GM12878 (cell line): Measurements from ENCODE around the gene FOXL3. TPM values are rescaled to one million over a fixed set of nuclear protein-coding genes. Genes with fewer than 3 reads are reported as not detected.

Experiments used
- ATAC-seq: fragments of 200-7000 bp; cut with Tn5 transposase; 3 replicates; pipeline ENCODE4 v1.9.1; 2020; ENCODE audit warnings: mild to moderate bottlenecking, moderate library complexity
- BruUV-seq: library from RNA; stranded (reverse); fragments of 400-500 nt; replicated peaks from 2 replicates; lab custom pipeline; 2021; lab: Mats Ljungman, UMichigan
- CTCF ChIA-PET: fragments of 300-600 bp; sonication (Branson Sonifier 250); formaldehyde crosslinking; extraction: SDS; loops from one replicate; lab custom pipeline; 2021; ENCODE audit warnings: inconsistent platforms; lab: Yijun Ruan, JAX
- POLR2A ChIA-PET: fragments of 350-600 bp; formaldehyde crosslinking; extraction: SDS; loops from one replicate; lab custom pipeline; 2021; ENCODE audit warnings: inconsistent platforms; lab: Charles Lee
- RAD21 ChIA-PET: fragments of 300-600 bp; sonication (Branson Sonifier 250); formaldehyde crosslinking; loops from one replicate; lab custom pipeline; 2023; ENCODE audit warnings: antibody characterized with exemption; ENCODE audit not compliant: unreplicated experiment; lab: Charles Lee
- SMC1A ChIA-PET: fragments of 300-600 bp; sonication (Branson Sonifier 250); formaldehyde crosslinking; loops from one replicate; lab custom pipeline; 2023; ENCODE audit not compliant: unreplicated experiment, uncharacterized antibody; lab: Charles Lee
- DNase-seq: peaks from one replicate; pipeline ENCODE4 v3.0.0-alpha.2; 2011; ENCODE audit warnings: low read depth, low spot score
- FAIRE-seq: peaks from 3 replicates; lab custom pipeline; 2011; peaks lifted over from hg19 to GRCh38; lab: Jason Lieb, UNC
- H2AFZ ChIP-seq: 2 replicates; pipeline ENCODE4 v1.6.0; 2011; ENCODE audit warnings: low read depth, low read length, control low read depth; ENCODE audit not compliant: control insufficient read depth
- H3K27ac ChIP-seq: 2 replicates; pipeline ENCODE4 v1.5.1; 2011; ENCODE audit warnings: control low read depth; ENCODE audit not compliant: control insufficient read depth, insufficient read depth
- H3K27me3 ChIP-seq, 2 experiments: replicated peaks in 1 of 2; 2 replicates each; pipeline versions ENCODE4 v1.6.0 to v1.6.1; 2011; ENCODE audit warnings: low read length in 1 of 2; ENCODE audit not compliant: control insufficient read depth in 2 of 2, insufficient read depth in 2 of 2
- H3K36me3 ChIP-seq, 2 experiments: 2 replicates each; pipeline ENCODE4 v1.5.1; 2011; ENCODE audit warnings: low read length in 1 of 2; ENCODE audit not compliant: control insufficient read depth in 2 of 2, insufficient read depth in 2 of 2
- H3K4me1 ChIP-seq: 2 replicates; pipeline ENCODE4 v1.6.1; 2011; ENCODE audit warnings: mild to moderate bottlenecking, low read length, moderate library complexity, mixed read lengths; ENCODE audit not compliant: control insufficient read depth, insufficient read depth
- H3K4me2 ChIP-seq: 2 replicates; pipeline ENCODE4 v1.6.0; 2011; ENCODE audit warnings: control low read depth; ENCODE audit not compliant: control insufficient read depth, insufficient read depth
- H3K4me3 ChIP-seq: fragments of 200-600 bp; sonication (generic); 2 replicates; pipeline ENCODE4 v1.5.1; 2016
- H3K79me2 ChIP-seq: 2 replicates; pipeline ENCODE4 v1.6.0; 2011; ENCODE audit warnings: low read length; ENCODE audit not compliant: control insufficient read depth, insufficient read depth
- H3K9ac ChIP-seq: 2 replicates; pipeline ENCODE4 v1.8.0; 2011; ENCODE audit warnings: low read length, control low read depth, mixed read lengths; ENCODE audit not compliant: control insufficient read depth, insufficient read depth
- H3K9me3 ChIP-seq: replicated peaks from 3 replicates; pipeline ENCODE4 v1.5.1; 2011; ENCODE audit warnings: mild to moderate bottlenecking, low read length; ENCODE audit not compliant: control insufficient read depth, insufficient read depth
- H4K20me1 ChIP-seq: 2 replicates; pipeline ENCODE4 v1.6.0; 2011; ENCODE audit not compliant: control insufficient read depth, insufficient read depth
- ATF7 ChIP-seq: fragments of 450-650 bp; IDR thresholded peaks from 2 replicates; pipeline ENCODE4 v1.6.1; 2016; ENCODE audit warnings: low read depth, mild to moderate bottlenecking
- CHD4 ChIP-seq: fragments of 200-600 bp; sonication (generic); IDR thresholded peaks from 2 replicates; pipeline ENCODE4 v1.6.1; 2016; ENCODE audit warnings: mild to moderate bottlenecking
- DPF2 ChIP-seq: fragments of 450-650 bp; IDR thresholded peaks from 2 replicates; pipeline ENCODE4 v1.6.1; 2017; ENCODE audit warnings: mild to moderate bottlenecking
- E2F4 ChIP-seq: IDR thresholded peaks from 2 replicates; pipeline ENCODE4 v1.6.1; 2012; ENCODE audit warnings: low read depth, low read length, improper control_type of control experiment
- E2F8 ChIP-seq: fragments of 450-650 bp; IDR thresholded peaks from 2 replicates; pipeline ENCODE4 v1.6.1; 2018; ENCODE audit warnings: mild to moderate bottlenecking, low read depth, moderate library complexity; ENCODE audit not compliant: partially characterized antibody
- EGR1 ChIP-seq, 2 experiments: IDR thresholded peaks; 1 replicate in 1 of 2; 2 replicates in 1 of 2; pipeline ENCODE4 v1.6.1; 2011 to 2012; ENCODE audit warnings: low read depth in 2 of 2, low read length in 2 of 2, borderline replicate concordance in 1 of 2, mild to moderate bottlenecking in 1 of 2, moderate library complexity in 1 of 2
- ETV6 ChIP-seq, 2 experiments: fragments of 450-650 bp in 1 of 2; IDR thresholded peaks in 1 of 2; conservative IDR thresholded peaks in 1 of 2; 2 replicates each; pipeline ENCODE4 v1.6.1; 2014; ENCODE audit warnings: antibody characterized with exemption in 1 of 2, borderline replicate concordance in 1 of 2, low read depth in 1 of 2, mild to moderate bottlenecking in 1 of 2, moderate library complexity in 1 of 2
- IRF3 ChIP-seq: fragments of 450-650 bp; IDR thresholded peaks from 2 replicates; pipeline ENCODE4 v1.6.1; 2014; ENCODE audit warnings: mild to moderate bottlenecking
- KDM1A ChIP-seq: fragments of 200-600 bp; sonication (generic); IDR thresholded peaks from 2 replicates; pipeline ENCODE4 v1.6.1; 2016; ENCODE audit warnings: borderline replicate concordance
- KLF5 ChIP-seq: fragments of 450-650 bp; IDR thresholded peaks from 2 replicates; pipeline ENCODE4 v1.6.1; 2014; ENCODE audit warnings: mild to moderate bottlenecking; ENCODE audit not compliant: partially characterized antibody
- MTA2 ChIP-seq: fragments of 450-650 bp; IDR thresholded peaks from 2 replicates; pipeline ENCODE4 v1.6.1; 2016; ENCODE audit warnings: low read depth, mild to moderate bottlenecking, moderate library complexity
- NFIC ChIP-seq: IDR thresholded peaks from 2 replicates; pipeline ENCODE4 v1.6.1; 2012; ENCODE audit warnings: low read depth, mild to moderate bottlenecking, inconsistent platforms, low read length, moderate library complexity
- NR2C1 ChIP-seq: fragments of 450-650 bp; IDR thresholded peaks from 2 replicates; pipeline ENCODE4 v1.6.1; 2017; ENCODE audit warnings: antibody characterized with exemption, mild to moderate bottlenecking, moderate library complexity
- NRF1 ChIP-seq: conservative IDR thresholded peaks from 2 replicates; pipeline ENCODE4 v1.6.1; 2011; ENCODE audit warnings: mild to moderate bottlenecking, low read depth, low read length, improper control_type of control experiment
- POLR2A ChIP-seq: IDR thresholded peaks from 2 replicates; pipeline ENCODE4 v1.6.1; 2011; ENCODE audit warnings: low read depth, mild to moderate bottlenecking, low read length
- SIN3A ChIP-seq: IDR thresholded peaks from 2 replicates; pipeline ENCODE4 v1.6.1; 2012; ENCODE audit warnings: low read depth, low read length, improper control_type of control experiment
- SMC3 ChIP-seq: IDR thresholded peaks from 2 replicates; pipeline ENCODE4 v1.6.1; 2011; ENCODE audit warnings: low read length, improper control_type of control experiment, borderline replicate concordance
- ZNF687 ChIP-seq: fragments of 450-650 bp; IDR thresholded peaks from 2 replicates; pipeline ENCODE4 v1.6.1; 2017; ENCODE audit warnings: mild to moderate bottlenecking, moderate library complexity
- WGBS: methylation state at CpG from one replicate; pipeline ENCODE4 v1.1.6; 2016; ENCODE audit warnings: low lambda C conversion rate; ENCODE audit not compliant: insufficient replicate concordance, insufficient coverage; ENCODE audit errors: missing lambda C conversion rate; 5-methylcytosine and 5-hydroxymethylcytosine counted together
- in situ Hi-C: fragments of 300-500 bp; cut with MboI; formaldehyde crosslinking; loops from 9 replicates; pipeline ENCODE4 v1.14.3; 2018; ENCODE audit warnings: mixed read lengths
- intact Hi-C: fragments of 100-400 bp; cut with micrococcal nuclease; formaldehyde crosslinking; loops from one replicate; pipeline ENCODE4 v1.14.2; 2022; ENCODE audit not compliant: unreplicated experiment
- polyA plus RNA-seq, 11 experiments: library from polyadenylated mRNA; depleted of rRNA in 4 of 11; unstranded in 6 of 11; stranded (reverse) in 5 of 11; fragments of >200 nt; fragmentation: Nextera tagmentation in 4 of 11; fragmentation: Illumina TruSeq in 1 of 11; extraction: Ambion mirVana in 4 of 11; extraction: Trizol in 1 of 11; gene quantifications; 1 replicate in 1 of 11; 2 replicates in 10 of 11; pipeline versions ENCODE4 v1.2.1 to v1.2.3, GENCODE V29; 2011 to 2016; ENCODE audit warnings: inconsistent platforms in 2 of 11, missing spikeins in 2 of 11, low read depth in 1 of 11
- total RNA-seq, 4 experiments: library from RNA; depleted of rRNA in 3 of 4; stranded (reverse); fragments of >200 nt in 3 of 4; fragmentation: Illumina TruSeq in 1 of 4; extraction: Trizol in 1 of 4; gene quantifications; 2 replicates each; pipeline versions ENCODE4 v1.2.1 to v1.2.3, GENCODE V29; 2013 to 2021

The FOXL3 gene
- total and polyA plus RNA-seq, 10 of the 15 experiments (the other 5 are each of a cell fraction or from before 2014, with no cell fraction given), result not detected

- BruUV-seq, result no TSS peak
- TF ChIP-seq KLF5 (no peak), SMC3 (no peak), ZNF687 (no peak), POLR2A (no peak), MTA2 (no peak), ETV6 (conservative IDR thresholded peaks at IDR 0.05 in 1 of 2, IDR thresholded peaks at IDR 0.05 in 1 of 2; ENCODE audit: borderline replicate concordance in 1 of 2, low read depth in 1 of 2) (no peak), ATF7 (no peak), SIN3A (no peak), CHD4 (no peak), NR2C1 (no peak), KDM1A (no peak), E2F8 (no peak), NRF1 (no peak), DPF2 (no peak), IRF3 (no peak), NFIC (no peak), EGR1 (IDR thresholded peaks at IDR 0.05; ENCODE audit: borderline replicate concordance in 1 of 2, low read depth in 2 of 2, low read length in 2 of 2) (no peak), E2F4 (no peak)
Measured at GRCh38 chr7:303425-303824, 13.5 kb downstream of the FOXL3 start.

More at GRCh38 chr7:303425-303824, 13.5 kb downstream of the FOXL3 start:
- SMC1A ChIA-PET, result no interaction called here
- intact Hi-C loops (no loop called here), in situ Hi-C loops (no loop called here)
- FAIRE-seq (no peak), ATAC-seq (no peak), DNase-seq (no peak)
- Histone ChIP-seq H3K27ac (no peak overlapping the region), H3K36me3 (no peaks in the 10 kb centered on the region), H3K9me3 (no peaks in the 10 kb centered on the region; the same call in 2 of the 3 replicates), H3K4me2 (no peak overlapping the region), H2AFZ (no peak overlapping the region), H3K4me1 (no peaks in the 10 kb centered on the region), H3K27me3 (no peaks in the 10 kb centered on the region; a peak in 1 of 4 replicates), H3K79me2 (no peaks in the 10 kb centered on the region), H4K20me1 (no peaks in the 10 kb centered on the region), H3K4me3 (no peak overlapping the region), H3K9ac (no peak overlapping the region)
- POLR2A ChIA-PET, result no interaction called here
- RAD21 ChIA-PET, result no interaction called here
- CTCF ChIA-PET, result no interaction called here
- WGBS, result 58% methylated on average over 11 of the region's 11 CpGs
